HEK293 (cell line): ENCODE measurements around the gene CYREN.

Experiments
- ELK4 ChIP-seq: IDR thresholded peaks from 2 replicates; pipeline ENCODE4 v1.6.1; 2011; ENCODE audit warnings: mild to moderate bottlenecking, low read depth, low read length, borderline replicate concordance
- KLF8 ChIP-seq: fragments of 450-650 bp; formaldehyde crosslinking; IDR thresholded peaks from 2 replicates; pipeline ENCODE4 v1.5.1; 2016; ENCODE audit warnings: missing biosample characterization, missing genetic modification characterization
- PRDM10 ChIP-seq: fragments of 450-650 bp; formaldehyde crosslinking; IDR thresholded peaks from 2 replicates; pipeline ENCODE4 v1.5.1; 2016; ENCODE audit warnings: missing biosample characterization, missing genetic modification characterization
- ZNF146 ChIP-seq: fragments of 450-650 bp; formaldehyde crosslinking; IDR thresholded peaks from 2 replicates; pipeline ENCODE4 v1.5.1; 2016; ENCODE audit warnings: missing biosample characterization, missing genetic modification characterization
- ZNF2 ChIP-seq: fragments of 450-650 bp; formaldehyde crosslinking; IDR thresholded peaks from 2 replicates; pipeline ENCODE4 v1.5.1; 2016; ENCODE audit warnings: missing biosample characterization, missing genetic modification characterization
- ZNF341 ChIP-seq: fragments of 450-650 bp; formaldehyde crosslinking; IDR thresholded peaks from 2 replicates; pipeline ENCODE4; 2016; ENCODE audit warnings: low read depth, missing biosample characterization, missing genetic modification characterization
- ZNF362 ChIP-seq: fragments of 450-650 bp; formaldehyde crosslinking; IDR thresholded peaks from 2 replicates; pipeline ENCODE4 v1.5.1; 2016; ENCODE audit warnings: missing biosample characterization, missing genetic modification characterization
- ZNF391 ChIP-seq: fragments of 450-650 bp; formaldehyde crosslinking; IDR thresholded peaks from 2 replicates; pipeline ENCODE4 v1.5.1; 2016; ENCODE audit warnings: low read depth, missing biosample characterization, missing genetic modification characterization, borderline replicate concordance
- ZNF48 ChIP-seq: fragments of 450-650 bp; formaldehyde crosslinking; IDR thresholded peaks from 2 replicates; pipeline ENCODE4 v1.5.1; 2016; ENCODE audit warnings: missing biosample characterization, missing genetic modification characterization
- ZNF518A ChIP-seq: fragments of 450-650 bp; formaldehyde crosslinking; conservative IDR thresholded peaks from 2 replicates; pipeline ENCODE4 v1.5.1; 2016; ENCODE audit warnings: low read depth, missing biosample characterization, missing genetic modification characterization
- ZNF530 ChIP-seq: fragments of 450-650 bp; formaldehyde crosslinking; IDR thresholded peaks from 2 replicates; pipeline ENCODE4 v1.5.1; 2016; ENCODE audit warnings: low read depth, missing biosample characterization, missing genetic modification characterization
- ZNF580 ChIP-seq: fragments of 450-650 bp; formaldehyde crosslinking; IDR thresholded peaks from 2 replicates; pipeline ENCODE4 v1.5.1; 2016; ENCODE audit warnings: missing biosample characterization, missing genetic modification characterization
- ZNF623 ChIP-seq: fragments of 450-650 bp; formaldehyde crosslinking; IDR thresholded peaks from 2 replicates; pipeline ENCODE4 v1.5.1; 2016; ENCODE audit warnings: missing biosample characterization, missing genetic modification characterization
- ZNF639 ChIP-seq: fragments of 450-650 bp; formaldehyde crosslinking; IDR thresholded peaks from 2 replicates; pipeline ENCODE4 v1.5.1; 2016; ENCODE audit warnings: missing biosample characterization, missing genetic modification characterization
- ZNF645 ChIP-seq: fragments of 450-650 bp; formaldehyde crosslinking; IDR thresholded peaks from 2 replicates; pipeline ENCODE4; 2016; ENCODE audit warnings: missing biosample characterization, missing genetic modification characterization

CYREN gene

GRCh38 chr7:135192914-135193536, 22.5 kb upstream of the CYREN start (continued):
- TF ChIP-seq ZNF391 (no peak), ZNF362 (tag by site-specific recombination) (no peak), ZNF623 (tag by site-specific recombination) (no peak), ZNF645 (tag by site-specific recombination) (no peak), KLF8 (tag by site-specific recombination) (no peak), PRDM10 (tag by site-specific recombination) (no peak), ZNF341 (tag by site-specific recombination) (no peak), ZNF530 (tag by site-specific recombination) (no peak), ZNF580 (tag by site-specific recombination) (no peak), ELK4 (no peak), ZNF48 (tag by site-specific recombination) (no peak), ZNF2 (no peak), ZNF518A (tag by site-specific recombination) (no peak), ZNF146 (no peak), ZNF639 (tag by site-specific recombination) (no peak)
